GM12878 (cell line): ENCODE results near the gene MIF. TPM values are rescaled to one million over a fixed set of nuclear protein-coding genes. Genes with fewer than 3 reads are reported as not detected.

Experiments
- ATAC-seq: fragments of 200-7000 bp; cut with Tn5 transposase; 3 replicates; pipeline ENCODE4 v1.9.1; 2020; ENCODE audit warnings: mild to moderate bottlenecking, moderate library complexity
- Bru-seq: library from RNA; stranded (reverse); fragments of 400-500 nt; gene quantifications from one replicate; lab custom pipeline; 2021; lab: Mats Ljungman, UMichigan
- BruChase-seq, 2 experiments: library from RNA; stranded (reverse); fragments of 400-500 nt; gene quantifications; one replicate each; lab custom pipeline; 2021; lab: Mats Ljungman, UMichigan
- BruUV-seq: library from RNA; stranded (reverse); fragments of 400-500 nt; replicated peaks from 2 replicates; lab custom pipeline; 2021; lab: Mats Ljungman, UMichigan
- CTCF ChIA-PET: fragments of 300-600 bp; sonication (Branson Sonifier 250); formaldehyde crosslinking; extraction: SDS; loops from one replicate; lab custom pipeline; 2021; ENCODE audit warnings: inconsistent platforms; lab: Yijun Ruan, JAX
- POLR2A ChIA-PET: fragments of 350-600 bp; formaldehyde crosslinking; extraction: SDS; loops from one replicate; lab custom pipeline; 2021; ENCODE audit warnings: inconsistent platforms; lab: Charles Lee
- RAD21 ChIA-PET: fragments of 300-600 bp; sonication (Branson Sonifier 250); formaldehyde crosslinking; loops from one replicate; lab custom pipeline; 2023; ENCODE audit warnings: antibody characterized with exemption; ENCODE audit not compliant: unreplicated experiment; lab: Charles Lee
- SMC1A ChIA-PET: fragments of 300-600 bp; sonication (Branson Sonifier 250); formaldehyde crosslinking; loops from one replicate; lab custom pipeline; 2023; ENCODE audit not compliant: unreplicated experiment, uncharacterized antibody; lab: Charles Lee
- DNase-seq: peaks from one replicate; pipeline ENCODE4 v3.0.0-alpha.2; 2011; ENCODE audit warnings: low read depth, low spot score
- FAIRE-seq: peaks from 3 replicates; lab custom pipeline; 2011; peaks lifted over from hg19 to GRCh38; lab: Jason Lieb, UNC
- H2AFZ ChIP-seq: 2 replicates; pipeline ENCODE4 v1.6.0; 2011; ENCODE audit warnings: low read depth, low read length, control low read depth; ENCODE audit not compliant: control insufficient read depth
- H3K27ac ChIP-seq: 2 replicates; pipeline ENCODE4 v1.5.1; 2011; ENCODE audit warnings: control low read depth; ENCODE audit not compliant: control insufficient read depth, insufficient read depth
- H3K27me3 ChIP-seq, 2 experiments: replicated peaks in 1 of 2; 2 replicates each; pipeline versions ENCODE4 v1.6.0 to v1.6.1; 2011; ENCODE audit warnings: low read length in 1 of 2; ENCODE audit not compliant: control insufficient read depth in 2 of 2, insufficient read depth in 2 of 2
- H3K36me3 ChIP-seq, 2 experiments: 2 replicates each; pipeline ENCODE4 v1.5.1; 2011; ENCODE audit warnings: low read length in 1 of 2; ENCODE audit not compliant: control insufficient read depth in 2 of 2, insufficient read depth in 2 of 2
- H3K4me1 ChIP-seq: 2 replicates; pipeline ENCODE4 v1.6.1; 2011; ENCODE audit warnings: mild to moderate bottlenecking, low read length, moderate library complexity, mixed read lengths; ENCODE audit not compliant: control insufficient read depth, insufficient read depth
- H3K4me2 ChIP-seq: 2 replicates; pipeline ENCODE4 v1.6.0; 2011; ENCODE audit warnings: control low read depth; ENCODE audit not compliant: control insufficient read depth, insufficient read depth
- H3K4me3 ChIP-seq: fragments of 200-600 bp; sonication (generic); 2 replicates; pipeline ENCODE4 v1.5.1; 2016
- H3K79me2 ChIP-seq: 2 replicates; pipeline ENCODE4 v1.6.0; 2011; ENCODE audit warnings: low read length; ENCODE audit not compliant: control insufficient read depth, insufficient read depth
- H3K9ac ChIP-seq: 2 replicates; pipeline ENCODE4 v1.8.0; 2011; ENCODE audit warnings: low read length, control low read depth, mixed read lengths; ENCODE audit not compliant: control insufficient read depth, insufficient read depth
- H3K9me3 ChIP-seq: replicated peaks from 3 replicates; pipeline ENCODE4 v1.5.1; 2011; ENCODE audit warnings: mild to moderate bottlenecking, low read length; ENCODE audit not compliant: control insufficient read depth, insufficient read depth
- H4K20me1 ChIP-seq: 2 replicates; pipeline ENCODE4 v1.6.0; 2011; ENCODE audit not compliant: control insufficient read depth, insufficient read depth
- PAX5 ChIP-seq: IDR thresholded peaks from 2 replicates; pipeline ENCODE4 v1.6.1; 2011; ENCODE audit warnings: low read depth, low read length, borderline replicate concordance
- POLR2AphosphoS2 ChIP-seq: IDR thresholded peaks from 2 replicates; pipeline ENCODE4 v1.6.1; 2011; ENCODE audit warnings: low read depth, mild to moderate bottlenecking, low read length, improper control_type of control experiment, moderate library complexity
- RAD21 ChIP-seq: IDR thresholded peaks from 2 replicates; pipeline ENCODE4 v1.6.1; 2011; ENCODE audit warnings: mild to moderate bottlenecking, low read depth, low read length, moderate library complexity; ENCODE audit not compliant: insufficient read depth
- RB1 ChIP-seq: fragments of 450-650 bp; formaldehyde crosslinking; IDR thresholded peaks from 2 replicates; pipeline ENCODE4 v1.6.1; 2017; ENCODE audit warnings: mild to moderate bottlenecking, borderline replicate concordance
- SPI1 ChIP-seq: IDR thresholded peaks from 2 replicates; pipeline ENCODE4 v1.6.1; 2011; ENCODE audit warnings: low read depth, mild to moderate bottlenecking, low read length, moderate library complexity, borderline replicate concordance; ENCODE audit not compliant: insufficient read depth
- WGBS: methylation state at CpG from one replicate; pipeline ENCODE4 v1.1.6; 2016; ENCODE audit warnings: low lambda C conversion rate; ENCODE audit not compliant: insufficient replicate concordance, insufficient coverage; ENCODE audit errors: missing lambda C conversion rate; 5-methylcytosine and 5-hydroxymethylcytosine counted together
- in situ Hi-C: fragments of 300-500 bp; cut with MboI; formaldehyde crosslinking; loops from 9 replicates; pipeline ENCODE4 v1.14.3; 2018; ENCODE audit warnings: mixed read lengths
- intact Hi-C: fragments of 100-400 bp; cut with micrococcal nuclease; formaldehyde crosslinking; loops from one replicate; pipeline ENCODE4 v1.14.2; 2022; ENCODE audit not compliant: unreplicated experiment
- long read RNA-seq, 2 experiments: library from polyadenylated mRNA; unstranded; transcript quantifications; one replicate each; pipeline ENCODE4 v2.0.0, GENCODE V29; 2019 to 2020
- polyA minus RNA-seq, 3 experiments: library from RNA; depleted of rRNA, polyadenylated mRNA; stranded (reverse); fragments of >200 nt; gene quantifications; 2 replicates each; pipeline ENCODE4 v1.2.3, GENCODE V29; 2011
- polyA plus RNA-seq, 11 experiments: library from polyadenylated mRNA; depleted of rRNA in 4 of 11; unstranded in 6 of 11; stranded (reverse) in 5 of 11; fragments of >200 nt; fragmentation: Nextera tagmentation in 4 of 11; fragmentation: Illumina TruSeq in 1 of 11; extraction: Ambion mirVana in 4 of 11; extraction: Trizol in 1 of 11; gene quantifications; 1 replicate in 1 of 11; 2 replicates in 10 of 11; pipeline versions ENCODE4 v1.2.1 to v1.2.3, GENCODE V29; 2011 to 2016; ENCODE audit warnings: inconsistent platforms in 2 of 11, missing spikeins in 2 of 11, low read depth in 1 of 11
- total RNA-seq, 4 experiments: library from RNA; depleted of rRNA in 3 of 4; stranded (reverse); fragments of >200 nt in 3 of 4; fragmentation: Illumina TruSeq in 1 of 4; extraction: Trizol in 1 of 4; gene quantifications; 2 replicates each; pipeline versions ENCODE4 v1.2.1 to v1.2.3, GENCODE V29; 2013 to 2021
- TF ChIP-seq, protein P1 (sequence below): fragments of 450-650 bp; formaldehyde crosslinking; IDR thresholded peaks from 2 replicates; pipeline ENCODE4 v1.4.0; 2020; ENCODE audit warnings: mild to moderate bottlenecking, moderate library complexity
- TF ChIP-seq, protein P2 (sequence below): fragments of 450-650 bp; IDR thresholded peaks from 2 replicates; pipeline ENCODE4 v1.6.1; 2017; ENCODE audit warnings: mild to moderate bottlenecking, moderate library complexity

The MIF gene
- total RNA-seq (2013; cell fraction: nucleolus; rRNA removed): 53.3 and 56.6 TPM in 2 replicates
- total RNA-seq (2014; rRNA removed) (737 and 939 TPM in 2 replicates), total RNA-seq (2014; rRNA removed; fragmentation: Illumina TruSeq; extraction: Trizol) (183 and 215 TPM in 2 replicates), total RNA-seq (2021) (1,146 and 1,222 TPM in 2 replicates), polyA plus RNA-seq (2011; rRNA removed) (233 and 593 TPM in 2 replicates), polyA plus RNA-seq (2014; fragmentation: Illumina TruSeq; extraction: Trizol) (5.2 and 37.7 TPM in 2 replicates), polyA plus RNA-seq (2014; fragmentation: Nextera tagmentation; extraction: Ambion mirVana) (100 to 1,000 TPM; 188 to 220 TPM), polyA plus RNA-seq (2014; rRNA removed) (1,025 and 1,355 TPM in 2 replicates), polyA plus RNA-seq (2016; fragmentation: Nextera tagmentation; extraction: Ambion mirVana) (1,000 to 10,000 TPM; 2,816 to 2,972 TPM), polyA minus RNA-seq (2011; rRNA and poly(A)+ RNA removed) (52.9 and 161 TPM in 2 replicates), Bru-seq, nascent RNA (percentile 98 among the genes with signal in this experiment), BruChase-seq, experiment 1, labeled RNA remaining after a 6-hour chase (percentile 99 among the genes with signal in this experiment), BruChase-seq, experiment 2, labeled RNA remaining after a 2-hour chase (percentile 98 among the genes with signal in this experiment)
- 548 TPM for polyA plus RNA-seq (2011; ENCODE audit: low read depth)
- 608 and 1,158 TPM in 2 replicates for polyA plus RNA-seq (2011; cell fraction: cytosol; rRNA removed)
- 459 and 729 TPM in 2 replicates for polyA plus RNA-seq (2011; cell fraction: nucleus; rRNA removed)
- 1,086 and 1,453 TPM in 2 replicates for polyA plus RNA-seq (2012)
- 306 and 426 TPM in 2 replicates for polyA minus RNA-seq (2011; cell fraction: cytosol; rRNA and poly(A)+ RNA removed)
- 107 and 133 TPM in 2 replicates for polyA minus RNA-seq (2011; cell fraction: nucleus; rRNA and poly(A)+ RNA removed)
- long read RNA-seq, experiment 1, transcript MIF-201 (3 exons, 939 nt): major isoform, 690 of 705 reads
- long read RNA-seq, experiment 1, transcript MIF-202 (2 exons, 589 nt): minor isoform, 8 of 705 reads
- long read RNA-seq, experiment 1, transcript MIF-203 (2 exons, 435 nt): minor isoform, 6 of 705 reads
- long read RNA-seq, experiment 1, partial matches to known transcripts: 0 of 705 reads
- long read RNA-seq, experiment 1, other reads (novel, unspliced or antisense): 1 of 705 reads
- long read RNA-seq, experiment 2, transcript MIF-201 (3 exons, 939 nt): major isoform, 105 of 110 reads
- long read RNA-seq, experiment 2, transcript MIF-203 (2 exons, 435 nt): minor isoform, 5 of 110 reads
- long read RNA-seq, experiment 2, partial matches to known transcripts: 0 of 110 reads
- long read RNA-seq, experiment 2, other reads (novel, unspliced or antisense): 0 of 110 reads

DNA sequence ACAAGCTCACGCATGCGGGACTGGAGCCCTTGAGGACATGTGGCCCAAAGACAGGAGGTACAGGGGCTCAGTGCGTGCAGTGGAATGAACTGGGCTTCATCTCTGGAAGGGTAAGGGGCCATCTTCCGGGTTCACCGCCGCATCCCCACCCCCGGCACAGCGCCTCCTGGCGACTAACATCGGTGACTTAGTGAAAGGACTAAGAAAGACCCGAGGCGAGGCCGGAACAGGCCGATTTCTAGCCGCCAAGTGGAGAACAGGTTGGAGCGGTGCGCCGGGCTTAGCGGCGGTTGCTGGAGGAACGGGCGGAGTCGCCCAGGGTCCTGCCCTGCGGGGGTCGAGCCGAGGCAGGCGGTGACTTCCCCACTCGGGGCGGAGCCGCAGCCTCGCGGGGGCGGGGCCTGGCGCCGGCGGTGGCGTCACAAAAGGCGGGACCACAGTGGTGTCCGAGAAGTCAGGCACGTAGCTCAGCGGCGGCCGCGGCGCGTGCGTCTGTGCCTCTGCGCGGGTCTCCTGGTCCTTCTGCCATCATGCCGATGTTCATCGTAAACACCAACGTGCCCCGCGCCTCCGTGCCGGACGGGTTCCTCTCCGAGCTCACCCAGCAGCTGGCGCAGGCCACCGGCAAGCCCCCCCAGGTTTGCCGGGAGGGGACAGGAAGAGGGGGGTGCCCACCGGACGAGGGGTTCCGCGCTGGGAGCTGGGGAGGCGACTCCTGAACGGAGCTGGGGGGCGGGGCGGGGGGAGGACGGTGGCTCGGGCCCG, at the start of gene MIF:
TSS of gene MIF (plus strand) at position 439 of the 765 bp plus-strand sequence. CDS start at position 531, 92 bp downstream.
- Histone ChIP-seq H3K9me3 (no peaks in the 10 kb centered on the region), H2AFZ (peak within 1 kb of the TSS; percentile 89), H3K4me2 (peak within 1 kb of the TSS; percentile 94), H3K27me3 (no peaks in the 10 kb centered on the region), H3K27ac (peak within 1 kb of the TSS; percentile 92), H3K9ac (peak within 1 kb of the TSS; percentile 89), H4K20me1 (no peaks in the 10 kb centered on the region), H3K4me3 (peak within 1 kb of the TSS; percentile 98), H3K36me3 (peaks cover 12 to 23% of the 10 kb centered on the region in 2 experiments), H3K4me1 (peaks cover 12% of the 10 kb centered on the region), H3K79me2 (peaks cover 34% of the 10 kb centered on the region)
- ChIA-PET RAD21 (interaction anchor here (0.6 to 3.2 kb wide), 11 partner anchors 17 to 149 kb away, joined by 3 to 30 read pairs (median 4); partner anchors contain the start of genes SLC2A11 and SMARCB1), POLR2A (interaction anchor here (0.5 to 2.5 kb wide), 13 partner anchors 9 to 263 kb away, joined by 3 to 41 read pairs (median 4); partner anchors contain the start of genes CABIN1, SLC2A11 and SMARCB1), CTCF (interaction anchor here (0.5 to 3.3 kb wide), 28 partner anchors 9 to 667 kb away, joined by 3 to 45 read pairs (median 4); partner anchors contain the start of genes CHCHD10 and SLC2A11), SMC1A (interaction anchor here (1.1 to 2.2 kb wide), 7 partner anchors 14 to 50 kb away, joined by 3 to 18 read pairs (median 5); partner anchors contain the start of gene SLC2A11)
- ATAC-seq (peak; percentile 89), FAIRE-seq (peak; percentile 88), DNase-seq (peak; percentile 82)
- in situ Hi-C loops (no loop called here), intact Hi-C loops (loop anchor here (1.0 kb wide), 1 partner anchor 32 kb away; no protein-coding TSS in a partner anchor)
- 1% methylated on average over 59 of the region's 72 CpGs for WGBS
- BruUV-seq: no TSS peak
- TF ChIP-seq PAX5 (no peak; the same call in 1 of the 2 replicates), POLR2AphosphoS2 (peak; percentile 82), RAD21 (peak; percentile 31; the same call in 1 of the 2 replicates), RB1 (0 out of 2 replicates have a peak, but pooled peaks have one; percentile 70), SPI1 (peak; percentile 39; the same call in 1 of the 2 replicates)
- TF ChIP-seq, protein P1, sequence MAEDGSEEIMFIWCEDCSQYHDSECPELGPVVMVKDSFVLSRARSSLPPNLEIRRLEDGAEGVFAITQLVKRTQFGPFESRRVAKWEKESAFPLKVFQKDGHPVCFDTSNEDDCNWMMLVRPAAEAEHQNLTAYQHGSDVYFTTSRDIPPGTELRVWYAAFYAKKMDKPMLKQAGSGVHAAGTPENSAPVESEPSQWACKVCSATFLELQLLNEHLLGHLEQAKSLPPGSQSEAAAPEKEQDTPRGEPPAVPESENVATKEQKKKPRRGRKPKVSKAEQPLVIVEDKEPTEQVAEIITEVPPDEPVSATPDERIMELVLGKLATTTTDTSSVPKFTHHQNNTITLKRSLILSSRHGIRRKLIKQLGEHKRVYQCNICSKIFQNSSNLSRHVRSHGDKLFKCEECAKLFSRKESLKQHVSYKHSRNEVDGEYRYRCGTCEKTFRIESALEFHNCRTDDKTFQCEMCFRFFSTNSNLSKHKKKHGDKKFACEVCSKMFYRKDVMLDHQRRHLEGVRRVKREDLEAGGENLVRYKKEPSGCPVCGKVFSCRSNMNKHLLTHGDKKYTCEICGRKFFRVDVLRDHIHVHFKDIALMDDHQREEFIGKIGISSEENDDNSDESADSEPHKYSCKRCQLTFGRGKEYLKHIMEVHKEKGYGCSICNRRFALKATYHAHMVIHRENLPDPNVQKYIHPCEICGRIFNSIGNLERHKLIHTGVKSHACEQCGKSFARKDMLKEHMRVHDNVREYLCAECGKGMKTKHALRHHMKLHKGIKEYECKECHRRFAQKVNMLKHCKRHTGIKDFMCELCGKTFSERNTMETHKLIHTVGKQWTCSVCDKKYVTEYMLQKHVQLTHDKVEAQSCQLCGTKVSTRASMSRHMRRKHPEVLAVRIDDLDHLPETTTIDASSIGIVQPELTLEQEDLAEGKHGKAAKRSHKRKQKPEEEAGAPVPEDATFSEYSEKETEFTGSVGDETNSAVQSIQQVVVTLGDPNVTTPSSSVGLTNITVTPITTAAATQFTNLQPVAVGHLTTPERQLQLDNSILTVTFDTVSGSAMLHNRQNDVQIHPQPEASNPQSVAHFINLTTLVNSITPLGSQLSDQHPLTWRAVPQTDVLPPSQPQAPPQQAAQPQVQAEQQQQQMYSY (CRISPR knock-in tag): no peak
- TF ChIP-seq, protein P2, sequence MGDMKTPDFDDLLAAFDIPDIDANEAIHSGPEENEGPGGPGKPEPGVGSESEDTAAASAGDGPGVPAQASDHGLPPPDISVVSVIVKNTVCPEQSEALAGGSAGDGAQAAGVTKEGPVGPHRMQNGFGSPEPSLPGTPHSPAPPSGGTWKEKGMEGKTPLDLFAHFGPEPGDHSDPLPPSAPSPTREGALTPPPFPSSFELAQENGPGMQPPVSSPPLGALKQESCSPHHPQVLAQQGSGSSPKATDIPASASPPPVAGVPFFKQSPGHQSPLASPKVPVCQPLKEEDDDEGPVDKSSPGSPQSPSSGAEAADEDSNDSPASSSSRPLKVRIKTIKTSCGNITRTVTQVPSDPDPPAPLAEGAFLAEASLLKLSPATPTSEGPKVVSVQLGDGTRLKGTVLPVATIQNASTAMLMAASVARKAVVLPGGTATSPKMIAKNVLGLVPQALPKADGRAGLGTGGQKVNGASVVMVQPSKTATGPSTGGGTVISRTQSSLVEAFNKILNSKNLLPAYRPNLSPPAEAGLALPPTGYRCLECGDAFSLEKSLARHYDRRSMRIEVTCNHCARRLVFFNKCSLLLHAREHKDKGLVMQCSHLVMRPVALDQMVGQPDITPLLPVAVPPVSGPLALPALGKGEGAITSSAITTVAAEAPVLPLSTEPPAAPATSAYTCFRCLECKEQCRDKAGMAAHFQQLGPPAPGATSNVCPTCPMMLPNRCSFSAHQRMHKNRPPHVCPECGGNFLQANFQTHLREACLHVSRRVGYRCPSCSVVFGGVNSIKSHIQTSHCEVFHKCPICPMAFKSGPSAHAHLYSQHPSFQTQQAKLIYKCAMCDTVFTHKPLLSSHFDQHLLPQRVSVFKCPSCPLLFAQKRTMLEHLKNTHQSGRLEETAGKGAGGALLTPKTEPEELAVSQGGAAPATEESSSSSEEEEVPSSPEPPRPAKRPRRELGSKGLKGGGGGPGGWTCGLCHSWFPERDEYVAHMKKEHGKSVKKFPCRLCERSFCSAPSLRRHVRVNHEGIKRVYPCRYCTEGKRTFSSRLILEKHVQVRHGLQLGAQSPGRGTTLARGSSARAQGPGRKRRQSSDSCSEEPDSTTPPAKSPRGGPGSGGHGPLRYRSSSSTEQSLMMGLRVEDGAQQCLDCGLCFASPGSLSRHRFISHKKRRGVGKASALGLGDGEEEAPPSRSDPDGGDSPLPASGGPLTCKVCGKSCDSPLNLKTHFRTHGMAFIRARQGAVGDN: peak; percentile 54
